GM21786 (cell line): ENCODE measurements around the gene IGSF22.
"Not testable (repeated sequence)": the region's sequence is repeated elsewhere in the genome, so short reads cannot be mapped to it uniquely, and the experiment has no call there.

Experiments
- ATAC-seq: cut with Tn5 transposase; IDR thresholded peaks from one replicate; pipeline ENCODE4 v1.9.1; 2021; ENCODE audit not compliant: unreplicated experiment

IGSF22 gene

GRCh38 chr11:18696638-18697225 lies 29.3 kb downstream of the IGSF22 start:
- ATAC-seq: no peak

GRCh38 chr11:18692941-18693760 lies 32.8 kb downstream of the IGSF22 start:
- ATAC-seq: no peak

- not testable (repeated sequence) for ATAC-seq
These were observed 34.4 kb downstream of the IGSF22 start for GRCh38 chr11:18691467-18692140.

DNA sequence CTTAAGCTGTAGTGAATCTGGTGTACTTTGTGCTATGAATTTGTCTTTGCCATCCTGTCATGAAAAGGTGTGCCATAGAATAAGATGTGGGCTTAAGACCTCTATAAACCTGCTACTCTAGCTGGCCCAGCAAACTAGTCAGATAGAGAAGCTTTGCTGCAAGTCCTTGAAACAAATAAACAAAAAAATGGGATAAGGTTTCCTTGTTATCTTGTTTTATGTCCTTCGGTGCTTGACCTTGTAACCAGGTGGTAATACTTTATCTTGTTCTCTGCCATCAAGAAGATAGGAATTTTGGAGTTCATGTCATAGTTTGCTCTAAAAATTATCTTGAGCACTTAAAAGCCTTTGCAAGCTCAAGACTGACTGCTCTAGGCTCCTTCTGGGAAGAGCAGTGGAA lies 41.7 kb downstream of the IGSF22 start:
- ATAC-seq: no peak

DNA sequence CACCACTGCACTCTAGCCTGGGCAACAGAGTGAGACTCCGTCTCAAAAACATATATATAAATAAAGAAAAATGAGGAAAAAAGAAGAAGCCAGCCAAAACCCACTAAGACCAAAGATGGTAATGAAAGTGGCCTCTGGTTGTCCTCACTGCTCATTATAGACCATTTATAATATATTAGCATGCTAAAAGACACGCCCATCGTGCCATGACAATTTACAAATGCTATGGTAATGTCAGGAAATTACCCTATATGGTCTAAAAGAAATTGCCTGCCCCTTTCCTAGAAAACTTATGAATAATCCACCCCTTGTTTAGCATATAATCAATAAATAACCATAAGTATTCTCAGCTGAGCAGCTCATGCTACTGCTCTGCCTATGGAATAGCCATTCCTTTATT lies 43.5 kb downstream of the IGSF22 start:
- no peak for ATAC-seq

GRCh38 chr11:18681949-18682348 lies 44.0 kb downstream of the IGSF22 start:
- ATAC-seq: not testable (repeated sequence)

GRCh38 chr11:18677560-18677959 lies 48.4 kb downstream of the IGSF22 start:
- ATAC-seq: no peak

DNA sequence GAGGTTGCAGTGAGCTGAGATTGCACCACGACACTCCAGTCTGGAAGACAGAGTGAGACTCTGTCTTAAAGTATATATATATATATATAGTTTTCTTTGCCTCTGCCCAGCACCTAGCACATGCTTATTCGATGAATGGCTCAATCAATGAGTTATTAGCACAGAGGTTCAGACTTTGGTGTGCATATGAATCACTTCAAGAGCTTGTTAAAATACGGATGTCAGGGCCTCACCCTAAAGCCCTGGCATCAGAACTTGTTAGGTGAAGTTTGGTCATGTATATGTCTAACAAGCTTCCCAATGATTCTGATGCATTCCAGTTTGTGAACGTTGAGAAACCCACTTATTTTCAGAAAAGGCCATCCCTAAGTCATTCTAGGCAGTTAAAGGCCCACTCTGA lies 49.2 kb downstream of the IGSF22 start:
- no peak for ATAC-seq

- not testable (repeated sequence) for ATAC-seq
These were observed 53.8 kb downstream of the IGSF22 start for GRCh38 chr11:18672209-18672608.

- no peak for ATAC-seq
These were observed 54.7 kb downstream of the IGSF22 start for GRCh38 chr11:18671246-18671645.

GRCh38 chr11:18669711-18670110 lies 56.3 kb downstream of the IGSF22 start:
- ATAC-seq: no peak

- ATAC-seq: no peak
These were observed 56.8 kb downstream of the IGSF22 start for GRCh38 chr11:18669219-18669596.

GRCh38 chr11:18668131-18668530 lies 57.9 kb downstream of the IGSF22 start:
- no peak for ATAC-seq

DNA sequence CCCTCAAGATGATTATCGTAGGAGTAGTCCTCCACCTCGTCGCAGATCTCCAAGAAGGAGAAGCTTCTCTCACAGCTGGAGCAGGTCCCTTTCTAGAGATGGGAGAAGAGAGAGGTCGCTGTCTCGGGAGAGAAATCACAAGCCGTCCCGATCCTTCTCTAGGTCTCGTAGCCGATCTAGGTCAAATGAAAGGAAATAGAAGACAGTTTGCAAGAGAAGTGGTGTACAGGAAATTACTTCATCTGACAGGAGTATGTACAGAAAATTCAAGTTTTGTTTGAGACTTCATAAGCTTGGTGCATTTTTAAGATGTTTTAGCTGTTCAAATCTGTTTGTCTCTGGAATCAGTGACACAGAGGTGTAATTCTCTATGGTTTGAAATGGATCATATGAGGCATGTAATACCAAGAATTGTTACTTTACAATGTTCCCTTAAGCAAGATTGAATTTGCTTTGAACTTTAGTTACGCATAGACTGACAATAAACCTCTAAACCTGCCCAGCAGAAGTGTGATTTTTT lies 60.6 kb downstream of the IGSF22 start:
- not testable (repeated sequence) for ATAC-seq

DNA sequence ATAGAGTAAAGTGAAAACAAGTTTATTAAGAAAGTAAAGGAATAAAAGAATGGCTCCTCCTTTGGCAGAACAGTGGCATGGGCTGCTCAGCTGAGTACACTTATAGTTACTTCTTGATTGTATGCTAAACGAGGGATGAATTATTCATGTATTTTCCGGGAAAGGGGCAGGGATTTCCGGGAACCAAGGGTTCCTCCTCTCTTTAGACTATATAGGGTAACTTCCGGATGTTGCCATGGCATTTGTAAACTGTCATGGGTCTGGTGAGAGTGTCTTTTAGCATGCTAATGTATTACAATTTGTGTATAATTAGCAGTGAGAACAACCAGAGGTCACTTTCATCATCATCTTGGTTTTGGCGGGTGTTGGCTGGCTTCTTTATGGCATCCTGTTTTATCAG lies 68.3 kb downstream of the IGSF22 start:
- ATAC-seq: no peak
